HG03175 (cell line): Measurements from ENCODE around the gene NGLY1.
A peak's percentile ranks its signal among the peaks of the same experiment; 100 is the strongest.

Source experiments
- ATAC-seq: cut with Tn5 transposase; IDR thresholded peaks from one replicate; pipeline ENCODE4 v1.9.1; 2021; ENCODE audit warnings: mild to moderate bottlenecking, moderate library complexity; ENCODE audit not compliant: unreplicated experiment

The NGLY1 gene

GRCh38 chr3:25782938-25783660 is at the start of gene NGLY1:
Gene NGLY1 (minus strand): TSS chr3:25783443. CDS start chr3:25783390, 53 bp downstream.
- ATAC-seq: peak; percentile 80

GRCh38 chr3:25831578-25831977 is 48.3 kb upstream of the NGLY1 start:
- no peak for ATAC-seq

- no peak for ATAC-seq
These were observed 47.4 kb upstream of the NGLY1 start for GRCh38 chr3:25830373-25831280.

GRCh38 chr3:25826510-25826909 is 43.3 kb upstream of the NGLY1 start:
- no peak for ATAC-seq

GRCh38 chr3:25823314-25823713 is 40.1 kb upstream of the NGLY1 start:
- ATAC-seq: no peak

- no peak for ATAC-seq
These were observed 38.7 kb upstream of the NGLY1 start for GRCh38 chr3:25821746-25822573.

GRCh38 chr3:25820816-25821486 is 37.7 kb upstream of the NGLY1 start:
- ATAC-seq: no peak

- no peak for ATAC-seq
These were observed 37.1 kb upstream of the NGLY1 start for GRCh38 chr3:25820366-25820765.

GRCh38 chr3:25818335-25818734 is 35.1 kb upstream of the NGLY1 start:
- ATAC-seq: no peak

GRCh38 chr3:25817638-25818037 is 34.4 kb upstream of the NGLY1 start:
- no peak for ATAC-seq

GRCh38 chr3:25817107-25817506 is 33.9 kb upstream of the NGLY1 start:
- peak; percentile 40 for ATAC-seq

- ATAC-seq: no peak
These were observed 29.4 kb upstream of the NGLY1 start for GRCh38 chr3:25812644-25813043.

- no peak for ATAC-seq
These were observed 21.4 kb upstream of the NGLY1 start for GRCh38 chr3:25804676-25805075.

GRCh38 chr3:25803833-25804232 is 20.6 kb upstream of the NGLY1 start:
- ATAC-seq: no peak

- ATAC-seq: no peak
These were observed 18.5 kb upstream of the NGLY1 start for GRCh38 chr3:25801786-25802185.

- peak; percentile 94 for ATAC-seq
These were observed 6.6 kb upstream of the NGLY1 start, which contains the start of gene OXSM for GRCh38 chr3:25789596-25790556. Gene OXSM (plus strand): TSS chr3:25790090. CDS start chr3:25791021, 931 bp downstream.

- no peak for ATAC-seq
These were observed 6.0 kb upstream of the NGLY1 start for GRCh38 chr3:25789209-25789595.

GRCh38 chr3:25787689-25788088 is 4.4 kb upstream of the NGLY1 start:
- ATAC-seq: no peak

- no peak for ATAC-seq
These were observed 2.6 kb upstream of the NGLY1 start for GRCh38 chr3:25785826-25786225.
